GM18909 (cell line): ENCODE results near the gene MLLT6.
A peak's percentile ranks its signal among the peaks of the same experiment; 100 is the strongest.
"Not testable (repeated sequence)": the region's sequence is repeated elsewhere in the genome, so short reads cannot be mapped to it uniquely, and the experiment has no call there.

Experiments
- ATAC-seq: cut with Tn5 transposase; IDR thresholded peaks from one replicate; pipeline ENCODE4 v1.9.1; 2021; ENCODE audit warnings: mild to moderate bottlenecking; ENCODE audit not compliant: unreplicated experiment, poor library complexity

Gene MLLT6

GRCh38 chr17:38725066-38725465 is 20.0 kb downstream of the MLLT6 start:
- ATAC-seq, result no peak

- ATAC-seq, result not testable (repeated sequence)
Measured at GRCh38 chr17:38726145-38726544, 21.1 kb downstream of the MLLT6 start.

GRCh38 chr17:38727736-38728135 is 22.7 kb downstream of the MLLT6 start:
- no peak for ATAC-seq

GRCh38 chr17:38728290-38728831 is 23.3 kb downstream of the MLLT6 start:
- ATAC-seq, result no peak

- no peak for ATAC-seq
Measured at GRCh38 chr17:38729368-38729885, 24.4 kb downstream of the MLLT6 start.

GRCh38 chr17:38729886-38730525 is 24.9 kb downstream of the MLLT6 start, which contains the start of gene CISD3:
Gene CISD3, plus strand, starts transcription at chr17:38730341. Its CDS starts 18 bp downstream, at chr17:38730359.
- peak; percentile 82 for ATAC-seq

GRCh38 chr17:38730526-38731379 is 25.7 kb downstream of the MLLT6 start:
- no peak for ATAC-seq

GRCh38 chr17:38731526-38732294 is 26.6 kb downstream of the MLLT6 start:
- ATAC-seq, result no peak

- ATAC-seq, result no peak
Measured at GRCh38 chr17:38732376-38733281, 27.6 kb downstream of the MLLT6 start.

- no peak for ATAC-seq
Measured at GRCh38 chr17:38733282-38733981, 28.4 kb downstream of the MLLT6 start.

GRCh38 chr17:38733982-38734973 is 29.2 kb downstream of the MLLT6 start:
- no peak for ATAC-seq

GRCh38 chr17:38735161-38735997 is 30.3 kb downstream of the MLLT6 start:
- ATAC-seq, result no peak

- ATAC-seq, result no peak
Measured at GRCh38 chr17:38738007-38738662, 33.1 kb downstream of the MLLT6 start.

- ATAC-seq, result no peak
Measured at GRCh38 chr17:38738686-38739085, 33.6 kb downstream of the MLLT6 start.

- no peak for ATAC-seq
Measured at GRCh38 chr17:38739305-38739704, 34.2 kb downstream of the MLLT6 start.

- ATAC-seq, result no peak
Measured at GRCh38 chr17:38740044-38740443, 35.0 kb downstream of the MLLT6 start.
